Sigmoid colon (tissue), 3 donors: ENCODE data around the gene TIGD6.

Source experiments
- CTCF ChIP-seq, 4 experiments: fragments of 450-650 bp in 3 of 4; fragments of 200-600 bp in 1 of 4; IDR thresholded peaks; one replicate each; pipeline ENCODE4 v1.5.1; 2016 to 2019; ENCODE audit warnings: antibody characterized with exemption in 4 of 4, mild to moderate bottlenecking in 3 of 4, moderate library complexity in 2 of 4
- POLR2A ChIP-seq, 2 donors: fragments of 450-650 bp; IDR thresholded peaks; one replicate each; pipeline ENCODE4 v1.6.1; 2016; ENCODE audit warnings: antibody characterized with exemption in 2 of 2, mild to moderate bottlenecking in 2 of 2, moderate library complexity in 2 of 2

DNA sequence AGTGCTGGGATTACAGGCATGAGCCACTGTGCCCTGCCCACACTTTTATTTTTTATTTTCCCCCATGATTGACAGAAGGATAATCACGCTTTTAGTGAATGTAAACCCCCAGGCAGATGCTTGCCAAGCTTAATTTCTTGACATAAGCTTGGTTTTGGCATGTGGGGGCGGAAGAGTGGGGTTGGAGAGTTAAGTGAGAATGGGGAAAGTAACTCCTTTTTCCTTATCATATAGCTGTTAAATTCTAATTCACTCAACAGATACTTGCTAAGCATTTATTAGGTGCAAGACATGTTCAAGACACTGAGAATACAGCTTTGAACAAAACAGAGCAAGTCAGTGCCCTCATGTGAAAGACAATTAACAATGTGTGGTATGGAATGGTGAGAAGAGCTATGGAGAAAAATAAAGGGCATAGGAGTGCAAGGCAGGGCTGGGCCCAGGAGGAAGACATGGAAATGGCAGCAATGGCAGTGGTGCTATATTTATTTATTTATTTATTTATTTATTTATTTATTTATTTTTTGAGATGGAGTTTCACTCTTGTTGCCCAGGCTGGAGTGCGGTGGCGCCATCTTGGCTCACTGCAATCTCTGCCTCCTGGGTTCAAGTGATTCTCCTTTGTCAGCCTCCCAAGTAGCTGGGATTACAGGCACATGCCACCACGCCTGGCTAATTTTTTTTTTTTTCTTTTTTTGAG, 37.7 kb downstream of the TIGD6 start:
- TF ChIP-seq POLR2A (IDR thresholded peaks at IDR 0.05) (no peak), CTCF (IDR thresholded peaks at IDR 0.05) (no peak)
